ENCODE measurements around the gene UMPS. TPM values are rescaled to one million over a fixed set of nuclear protein-coding genes. Genes with fewer than 3 reads are reported as not detected.

UMPS gene
- total RNA-seq, 4 donors from 2014 or later: 13.4 to 19.9 (median 15.8) TPM

DNA sequence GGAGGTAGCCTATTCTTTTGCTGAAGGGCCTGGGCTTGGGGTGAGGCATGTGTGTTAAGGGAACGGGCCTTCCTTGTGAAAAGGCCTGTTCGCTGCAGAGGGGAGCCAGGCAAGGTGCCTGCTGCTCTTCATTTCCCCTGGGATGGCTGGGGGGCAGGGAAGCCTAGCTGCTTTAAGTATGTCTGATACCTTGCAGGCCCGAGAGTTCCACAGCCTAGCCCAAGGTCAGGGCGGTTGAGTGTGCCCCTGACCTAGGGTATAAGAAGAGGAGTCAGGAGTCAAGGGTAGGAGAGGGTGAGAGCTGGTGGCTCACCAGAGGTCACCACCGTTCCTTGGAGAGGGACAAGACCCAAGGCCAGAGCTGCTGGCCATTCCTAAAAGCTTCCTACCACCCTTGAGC lies 46.6 kb downstream of the UMPS start:
- no peak for DNase-seq (ENCODE audit: low spot score in 2 of 2)
- intact Hi-C loops (cut with DNase I; ENCODE audit: low total_unique reads): no loop called here
- WGBS, 2 donors: 92 to 94% methylated on average over 5 of the region's 5 CpGs
- TF ChIP-seq CTCF (IDR thresholded peaks at IDR 0.05): no peak
- no peak for TF ChIP-seq POLR2A (IDR thresholded peaks at IDR 0.05)
- no peak overlapping the region for H3K4me3 ChIP-seq (ENCODE audit: low read depth, poor library complexity, severe bottlenecking)

- no peak for TF ChIP-seq CTCF (IDR thresholded peaks at IDR 0.05)
- no peak for TF ChIP-seq POLR2A (IDR thresholded peaks at IDR 0.05)
- H3K4me3 ChIP-seq (ENCODE audit: low read depth, poor library complexity, severe bottlenecking): no peak overlapping the region
- intact Hi-C loops (cut with DNase I; ENCODE audit: low total_unique reads): no loop called here
- no peak for DNase-seq (ENCODE audit: low spot score in 2 of 2)
- WGBS, 2 donors: 82 to 87% methylated on average over 5 of the region's 5 CpGs
Observed at GRCh38 chr3:124777762-124778470, 47.7 kb downstream of the UMPS start.

- WGBS, 2 donors: 76 to 86% methylated on average over 7 of the region's 7 CpGs
- DNase-seq (ENCODE audit: low spot score in 2 of 2): no peak
- intact Hi-C loops (cut with DNase I; ENCODE audit: low total_unique reads): no loop called here
- H3K4me3 ChIP-seq (ENCODE audit: low read depth, poor library complexity, severe bottlenecking): no peak overlapping the region
- TF ChIP-seq CTCF (IDR thresholded peaks at IDR 0.05) (no peak), POLR2A (IDR thresholded peaks at IDR 0.05) (no peak)
Observed at GRCh38 chr3:124779116-124779515, 48.9 kb downstream of the UMPS start.

- WGBS, 2 donors: 55 to 68% methylated on average over 5 to 6 of the region's 9 CpGs
- TF ChIP-seq CTCF (IDR thresholded peaks at IDR 0.05) (no peak), POLR2A (IDR thresholded peaks at IDR 0.05) (no peak)
- intact Hi-C loops (cut with DNase I; ENCODE audit: low total_unique reads): no loop called here
- no peak for DNase-seq (ENCODE audit: low spot score in 2 of 2)
- no peak overlapping the region for H3K4me3 ChIP-seq (ENCODE audit: low read depth, poor library complexity, severe bottlenecking)
Observed at GRCh38 chr3:124779751-124780191, 49.5 kb downstream of the UMPS start.

GRCh38 chr3:124780356-124780755 lies 50.1 kb downstream of the UMPS start:
- no peak overlapping the region for H3K4me3 ChIP-seq (ENCODE audit: low read depth, poor library complexity, severe bottlenecking)
- TF ChIP-seq POLR2A (IDR thresholded peaks at IDR 0.05): no peak
- TF ChIP-seq CTCF (IDR thresholded peaks at IDR 0.05): no peak
- 17 to 20% methylated on average over 8 of the region's 8 CpGs for WGBS, 2 donors
- DNase-seq (ENCODE audit: low spot score in 2 of 2): peak; percentile 76 to 95
- intact Hi-C loops (cut with DNase I; ENCODE audit: low total_unique reads): no loop called here
